ENCODE results near the gene IVNS1ABP. TPM values are rescaled to one million over a fixed set of nuclear protein-coding genes. Genes with fewer than 3 reads are reported as not detected.
A peak's percentile ranks its signal among the peaks of the same experiment; 100 is the strongest.

Gene IVNS1ABP
- total RNA-seq, 1 experiment from 2014 or later, result 72.4 TPM

- no peaks in the 10 kb centered on the region for H3K9me3 Mint-ChIP-seq (ENCODE audit: unreplicated experiment)
- peaks cover 34% of the 10 kb centered on the region for H3K36me3 Mint-ChIP-seq (ENCODE audit: insufficient read depth, unreplicated experiment)
- H3K4me1 Mint-ChIP-seq (ENCODE audit: low read depth, unreplicated experiment), result peaks cover 17% of the 10 kb centered on the region
- intact Hi-C loops (cut with micrococcal nuclease; ENCODE audit: unreplicated experiment), result loop anchor here (1.0 to 10.0 kb wide), 8 partner anchors 86 to 365 kb away; partner anchors contain the start of genes SWT1 and TRMT1L
- peak; percentile 93 to 96 for DNase-seq
- no peaks in the 10 kb centered on the region for H3K9me3 ChIP-seq
- peaks cover 21% of the 10 kb centered on the region; the same call in 1 of the 2 replicates for H3K4me1 ChIP-seq
- no peak for TF ChIP-seq CTCF (IDR thresholded peaks at IDR 0.05; ENCODE audit: insufficient read depth in 1 of 2, low read depth in 1 of 2, low read length in 1 of 2, severe bottlenecking in 1 of 2, unreplicated experiment in 1 of 2)
- CTCF ChIA-PET, result interaction anchor here (0.6 to 2.4 kb wide), 16 partner anchors 23 to 511 kb away, joined by 3 to 17 read pairs (median 6); no protein-coding TSS in a partner anchor
- POLR2A ChIA-PET, result interaction anchor here (0.6 to 1.4 kb wide), 9 partner anchors 33 to 330 kb away, joined by 3 to 13 read pairs (median 5); partner anchors contain the start of gene SWT1
- peak overlapping the region; percentile 97 for H3K4me3 ChIP-seq (ENCODE audit: low read depth, low read length)
- no peaks in the 10 kb centered on the region for H3K27me3 Mint-ChIP-seq (ENCODE audit: insufficient read depth, unreplicated experiment)
- no TSS peak for BruUV-seq (replicated peaks)
- peak overlapping the region; percentile 98 for H3K27ac Mint-ChIP-seq (ENCODE audit: unreplicated experiment)
- peak overlapping the region; percentile 93 for H3K4me3 Mint-ChIP-seq (ENCODE audit: unreplicated experiment)
- H3K36me3 ChIP-seq (ENCODE audit: control insufficient read depth, insufficient read depth, low read length), result no peaks in the 10 kb centered on the region
- H3K27me3 ChIP-seq (replicated peaks; ENCODE audit: control insufficient read depth, insufficient read depth, low read length), result no peaks in the 10 kb centered on the region
These were observed 645 bp downstream of the IVNS1ABP start for GRCh38 chr1:185316163-185317033.

GRCh38 chr1:185315445-185316071 is 1.5 kb downstream of the IVNS1ABP start:
- Histone ChIP-seq H3K36me3 (ENCODE audit: control insufficient read depth, insufficient read depth, low read length) (peaks cover 1% of the 10 kb centered on the region; the same call in 1 of the 2 replicates), H3K27me3 (replicated peaks; ENCODE audit: control insufficient read depth, insufficient read depth, low read length) (no peaks in the 10 kb centered on the region), H3K4me1 (peaks cover 21% of the 10 kb centered on the region; the same call in 1 of the 2 replicates), H3K9me3 (no peaks in the 10 kb centered on the region), H3K4me3 (ENCODE audit: low read depth, low read length) (peak overlapping the region; percentile 97)
- BruUV-seq (replicated peaks), result TSS peak; percentile 16
- H3K27ac Mint-ChIP-seq (ENCODE audit: unreplicated experiment), result peak overlapping the region; percentile 98
- TF ChIP-seq CTCF (IDR thresholded peaks at IDR 0.05; ENCODE audit: insufficient read depth in 1 of 2, low read depth in 1 of 2, low read length in 1 of 2, severe bottlenecking in 1 of 2, unreplicated experiment in 1 of 2), result no peak
- no peaks in the 10 kb centered on the region for H3K9me3 Mint-ChIP-seq (ENCODE audit: unreplicated experiment)
- DNase-seq, result peak in 1 of 2 experiments; percentile 23
- H3K36me3 Mint-ChIP-seq (ENCODE audit: insufficient read depth, unreplicated experiment), result peaks cover 34% of the 10 kb centered on the region
- H3K4me1 Mint-ChIP-seq (ENCODE audit: low read depth, unreplicated experiment), result peaks cover 17% of the 10 kb centered on the region
- intact Hi-C loops (cut with micrococcal nuclease; ENCODE audit: unreplicated experiment), result loop anchor here (2.0 to 10.0 kb wide), 6 partner anchors 87 to 331 kb away; partner anchors contain the start of genes SWT1 and TRMT1L
- ChIA-PET POLR2A (interaction anchor here (0.8 kb wide), 1 partner anchor 159 kb away, joined by 4 read pairs; no protein-coding TSS in a partner anchor), CTCF (interaction anchor here (1.7 to 2.2 kb wide), 2 partner anchors 31 to 365 kb away, joined by 4 to 17 read pairs; no protein-coding TSS in a partner anchor)
- peak overlapping the region; percentile 93 for H3K4me3 Mint-ChIP-seq (ENCODE audit: unreplicated experiment)
- no peaks in the 10 kb centered on the region for H3K27me3 Mint-ChIP-seq (ENCODE audit: insufficient read depth, unreplicated experiment)

- TF ChIP-seq CTCF (IDR thresholded peaks at IDR 0.05; ENCODE audit: insufficient read depth in 1 of 2, low read depth in 1 of 2, low read length in 1 of 2, severe bottlenecking in 1 of 2, unreplicated experiment in 1 of 2), result no peak
- DNase-seq, result no peak
- H3K4me1 Mint-ChIP-seq (ENCODE audit: low read depth, unreplicated experiment), result peaks cover 17% of the 10 kb centered on the region
- ChIA-PET CTCF (no interaction called here), POLR2A (no interaction called here)
- peak overlapping the region; percentile 93 for H3K4me3 Mint-ChIP-seq (ENCODE audit: unreplicated experiment)
- H3K27me3 Mint-ChIP-seq (ENCODE audit: insufficient read depth, unreplicated experiment), result no peaks in the 10 kb centered on the region
- Histone ChIP-seq H3K4me1 (peaks cover 21% of the 10 kb centered on the region; the same call in 1 of the 2 replicates), H3K9me3 (no peaks in the 10 kb centered on the region), H3K27me3 (replicated peaks; ENCODE audit: control insufficient read depth, insufficient read depth, low read length) (no peaks in the 10 kb centered on the region), H3K36me3 (ENCODE audit: control insufficient read depth, insufficient read depth, low read length) (peaks cover 1% of the 10 kb centered on the region; the same call in 1 of the 2 replicates), H3K4me3 (ENCODE audit: low read depth, low read length) (no peak overlapping the region)
- H3K27ac Mint-ChIP-seq (ENCODE audit: unreplicated experiment), result peak overlapping the region; percentile 14
- intact Hi-C loops (cut with micrococcal nuclease; ENCODE audit: unreplicated experiment), result loop anchor here (10.0 kb wide), 1 partner anchor 110 kb away; no protein-coding TSS in a partner anchor
- no TSS peak for BruUV-seq (replicated peaks)
- peaks cover 37% of the 10 kb centered on the region for H3K36me3 Mint-ChIP-seq (ENCODE audit: insufficient read depth, unreplicated experiment)
- no peaks in the 10 kb centered on the region for H3K9me3 Mint-ChIP-seq (ENCODE audit: unreplicated experiment)
These were observed 2.6 kb downstream of the IVNS1ABP start for GRCh38 chr1:185314411-185314810.

All from Caco-2 (cell line).